Spinal cord (tissue), 10 donors: ENCODE results near the gene STK32B. TPM values are rescaled to one million over a fixed set of nuclear protein-coding genes. Genes with fewer than 3 reads are reported as not detected.
A peak's percentile ranks its signal among the peaks of the same experiment; 100 is the strongest.
"Not testable (repeated sequence)": the region's sequence is repeated elsewhere in the genome, so short reads cannot be mapped to it uniquely, and the experiment has no call there.

Experiments used
- DNase-seq, 6 donors: peaks; one replicate each; pipeline versions ENCODE4 v3.0.0 to v3.0.0-alpha.2; 2013 to 2015; ENCODE audit warnings: low spot score in 6 of 6, low read depth in 4 of 6
- H3K27ac ChIP-seq: one replicate; pipeline ENCODE4 v1.5.1; 2013; ENCODE audit warnings: low read depth, low read length, control low read depth
- H3K27me3 ChIP-seq: one replicate; pipeline ENCODE4 v1.6.1; 2013; ENCODE audit warnings: low read length; ENCODE audit not compliant: control insufficient read depth, insufficient read depth
- H3K36me3 ChIP-seq: one replicate; pipeline ENCODE4 v1.6.1; 2013; ENCODE audit warnings: low read length; ENCODE audit not compliant: control insufficient read depth, insufficient read depth
- H3K4me1 ChIP-seq: one replicate; pipeline ENCODE4 v1.6.1; 2013; ENCODE audit warnings: low read length; ENCODE audit not compliant: control insufficient read depth, insufficient read depth
- H3K4me3 ChIP-seq: one replicate; pipeline ENCODE4 v1.5.1; 2013; ENCODE audit warnings: low read depth, low read length, control low read depth
- H3K9me3 ChIP-seq: one replicate; pipeline ENCODE4 v1.6.1; 2013; ENCODE audit warnings: low read length; ENCODE audit not compliant: control insufficient read depth, insufficient read depth
- WGBS: methylation state at CpG from one replicate; pipeline ENCODE4 v1.1.5; 2013; ENCODE audit warnings: missing lambda C conversion rate; ENCODE audit not compliant: insufficient coverage; 5-methylcytosine and 5-hydroxymethylcytosine counted together
- polyA plus RNA-seq, 2 donors: library from polyadenylated mRNA; unstranded; fragments of 120-200 nt; gene quantifications; one replicate each; pipeline ENCODE4 v1.2.1, GENCODE V29; 2013; ENCODE audit not compliant: insufficient read length in 2 of 2
- total RNA-seq, 2 donors: library from RNA; depleted of rRNA in 1 of 2; stranded (reverse); fragments of 120-200 nt in 1 of 2; fragments of >200 nt in 1 of 2; gene quantifications; one replicate each; pipeline versions ENCODE4 v1.2.3 to v1.2.4, GENCODE V29; 2013 to 2014
- donor health status: healthy.

The STK32B gene
- total and polyA plus RNA-seq, 4 donors = 7.0 to 25.6 (median 19.0) TPM

DNA sequence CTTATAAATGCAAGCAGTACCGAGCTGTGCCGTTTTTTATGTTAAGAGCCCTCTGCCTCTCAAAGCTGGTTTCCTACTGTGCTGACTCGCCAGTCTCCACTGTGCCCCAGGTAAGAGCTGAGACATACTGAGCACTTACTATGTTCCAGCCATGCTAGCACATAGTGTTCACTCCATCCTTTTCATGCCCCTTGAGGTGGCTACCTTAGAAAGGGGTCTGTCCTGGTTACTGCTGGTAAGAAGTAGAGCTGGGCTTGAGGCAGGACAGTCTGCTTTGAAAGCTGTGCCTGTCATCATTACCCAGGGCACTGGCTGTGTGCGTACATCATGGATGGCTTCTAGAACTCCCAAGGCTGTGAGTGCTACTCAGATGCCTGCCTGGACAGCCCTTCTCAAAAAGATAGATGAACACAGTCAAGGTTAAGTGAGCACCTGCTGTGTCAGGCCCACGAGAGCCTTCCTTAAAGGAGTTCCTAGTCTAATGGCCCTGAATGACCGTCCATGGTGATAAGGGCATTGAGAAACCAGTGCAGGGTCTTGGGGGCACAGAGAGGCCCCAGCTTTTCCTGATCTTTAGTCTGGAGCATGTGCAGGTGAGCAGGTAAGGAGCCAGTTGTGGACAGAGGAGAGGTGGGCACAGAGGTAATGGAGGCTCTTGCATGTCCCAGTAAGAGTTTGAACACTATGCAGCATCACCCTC lies 1.6 kb downstream of the STK32B start:
- 62% methylated on average over 6 of the region's 6 CpGs for WGBS
- Histone ChIP-seq H3K4me3 (peak overlapping the region; percentile 57), H3K27me3 (peaks cover 7% of the 10 kb centered on the region), H3K27ac (no peak overlapping the region), H3K4me1 (peaks cover 22% of the 10 kb centered on the region), H3K9me3 (no peaks in the 10 kb centered on the region), H3K36me3 (no peaks in the 10 kb centered on the region)
- DNase-seq = no peak

- no peak for DNase-seq
- no peak overlapping the region for H3K27ac ChIP-seq
- H3K27me3 ChIP-seq = peaks cover 7% of the 10 kb centered on the region
- WGBS = 67% methylated on average over 1 of the region's 5 CpGs
- H3K36me3 ChIP-seq = no peaks in the 10 kb centered on the region
- H3K9me3 ChIP-seq = peaks cover 2% of the 10 kb centered on the region
- H3K4me3 ChIP-seq = no peak overlapping the region
- peaks cover 22% of the 10 kb centered on the region for H3K4me1 ChIP-seq
Measured at GRCh38 chr4:5054532-5054931, 3.3 kb downstream of the STK32B start.

DNA sequence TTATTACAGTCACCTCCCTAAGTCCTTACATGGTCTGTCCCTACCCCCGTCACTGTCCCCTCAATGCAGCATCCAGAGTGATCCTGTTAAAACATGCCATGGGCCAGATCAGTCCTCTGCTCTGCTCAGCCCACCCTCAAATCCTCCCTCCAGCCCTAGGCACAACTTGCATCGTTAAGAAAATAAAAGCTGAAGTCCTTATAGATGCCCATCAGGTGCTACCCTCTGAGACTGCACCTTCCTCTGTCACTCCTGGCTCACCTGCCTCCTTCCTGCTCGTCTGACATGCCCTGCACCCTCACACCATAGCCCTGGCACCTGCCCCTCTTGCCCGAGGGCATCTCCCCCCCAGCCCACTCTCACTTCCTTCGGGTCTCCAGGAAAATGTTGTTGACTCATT lies 4.1 kb downstream of the STK32B start:
- 79% methylated on average over 4 of the region's 5 CpGs for WGBS

GRCh38 chr4:5066101-5066500 lies 14.8 kb downstream of the STK32B start:
- Histone ChIP-seq H3K4me3 (no peak overlapping the region), H3K27me3 (no peaks in the 10 kb centered on the region), H3K27ac (no peak overlapping the region), H3K36me3 (no peaks in the 10 kb centered on the region), H3K4me1 (peaks cover 4% of the 10 kb centered on the region), H3K9me3 (no peaks in the 10 kb centered on the region)
- 79% methylated on average over 3 of the region's 3 CpGs for WGBS
- DNase-seq = no peak

More for the DNA sequence above, 4.1 kb downstream of the STK32B start:
- peaks cover 2% of the 10 kb centered on the region for H3K9me3 ChIP-seq
- H3K4me3 ChIP-seq = no peak overlapping the region
- H3K27me3 ChIP-seq = peaks cover 7% of the 10 kb centered on the region
- H3K27ac ChIP-seq = no peak overlapping the region
- DNase-seq = no peak
- peaks cover 18% of the 10 kb centered on the region for H3K4me1 ChIP-seq
- no peaks in the 10 kb centered on the region for H3K36me3 ChIP-seq

GRCh38 chr4:5066968-5067367 lies 15.7 kb downstream of the STK32B start:
- not testable (repeated sequence) for H3K4me3 ChIP-seq, H3K36me3 ChIP-seq, H3K27me3 ChIP-seq, DNase-seq, H3K9me3 ChIP-seq, H3K27ac ChIP-seq, H3K4me1 ChIP-seq
- WGBS = no CpG with 5 or more reads among the region's 3 CpGs

DNA sequence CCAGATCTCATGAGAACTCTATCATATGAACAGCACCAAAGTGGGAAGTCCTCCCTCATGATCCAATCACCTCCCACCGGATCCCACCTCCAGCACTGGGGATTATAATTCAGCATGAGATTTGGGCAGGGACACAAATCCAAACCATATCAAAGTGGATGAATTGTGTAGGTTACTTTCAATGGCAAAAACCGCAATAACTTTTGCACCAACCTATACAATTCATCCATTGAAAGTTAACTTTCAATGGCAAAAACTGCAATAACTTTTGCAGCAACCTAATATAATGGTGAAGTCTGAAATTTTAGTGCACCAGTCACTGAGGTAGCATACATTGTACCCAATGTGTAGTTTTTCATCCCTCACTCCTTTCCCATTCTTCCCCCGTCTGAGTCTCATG lies 16.6 kb downstream of the STK32B start:
- no peak overlapping the region for H3K27ac ChIP-seq
- 100% methylated on average over 1 of the region's 3 CpGs for WGBS
- H3K9me3 ChIP-seq = no peaks in the 10 kb centered on the region
- H3K4me1 ChIP-seq = peaks cover 4% of the 10 kb centered on the region
- H3K4me3 ChIP-seq = no peak overlapping the region
- DNase-seq = no peak
- H3K27me3 ChIP-seq = no peaks in the 10 kb centered on the region
- no peaks in the 10 kb centered on the region for H3K36me3 ChIP-seq

DNA sequence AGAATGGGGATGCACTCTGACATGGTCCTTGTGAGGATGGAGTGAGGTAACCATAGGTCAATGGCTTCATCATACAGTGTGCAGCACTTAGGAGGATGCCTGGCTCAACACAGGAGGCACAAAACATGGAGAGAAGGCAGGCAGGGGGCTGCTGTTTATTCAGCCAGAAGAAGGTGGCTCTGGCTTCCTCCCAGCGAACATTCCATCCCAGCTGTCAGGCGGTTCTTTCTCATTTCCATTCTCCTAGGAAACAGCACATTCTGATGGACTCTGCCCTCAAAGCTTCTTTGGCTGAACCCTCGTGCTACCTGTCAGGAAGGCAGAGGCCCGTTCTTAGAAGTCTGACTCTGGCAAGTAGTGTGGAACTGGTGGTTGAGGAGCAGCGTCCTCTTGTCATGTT lies 18.6 kb downstream of the STK32B start:
- Histone ChIP-seq H3K27me3 (no peaks in the 10 kb centered on the region), H3K36me3 (no peaks in the 10 kb centered on the region), H3K4me3 (no peak overlapping the region), H3K4me1 (peaks cover 4% of the 10 kb centered on the region), H3K9me3 (no peaks in the 10 kb centered on the region), H3K27ac (no peak overlapping the region)
- DNase-seq = peak in 1 of 6 donors; percentile 24
- 34% methylated on average over 5 of the region's 5 CpGs for WGBS

DNA sequence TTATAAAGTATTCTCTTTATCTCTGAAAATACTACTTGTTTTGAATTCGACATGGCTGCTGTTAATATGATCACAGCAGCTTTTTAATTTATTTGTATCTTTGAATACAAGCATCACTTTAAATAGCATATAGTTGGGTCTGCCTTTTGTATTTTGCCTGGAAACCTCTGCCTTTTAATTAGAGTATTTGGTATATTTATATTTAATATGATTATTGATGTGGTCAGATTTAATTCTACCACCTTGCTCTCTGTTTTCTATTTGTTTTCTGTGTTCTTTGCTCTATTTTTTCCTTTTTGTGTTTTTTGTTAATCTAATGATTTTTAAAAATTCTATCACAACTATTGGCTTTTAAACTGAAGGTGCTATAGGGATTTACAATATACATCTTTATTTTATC lies 21.7 kb downstream of the STK32B start:
- Histone ChIP-seq H3K9me3 (no peaks in the 10 kb centered on the region), H3K4me1 (peaks cover 4% of the 10 kb centered on the region), H3K4me3 (no peak overlapping the region), H3K27me3 (no peaks in the 10 kb centered on the region), H3K36me3 (no peaks in the 10 kb centered on the region), H3K27ac (no peak overlapping the region)
- DNase-seq = no peak
- no CpG with 5 or more reads among the region's 1 CpG for WGBS

GRCh38 chr4:5078009-5078408 lies 26.7 kb downstream of the STK32B start:
- 100% methylated on average over 1 of the region's 3 CpGs for WGBS
- Histone ChIP-seq H3K27ac (no peak overlapping the region), H3K4me1 (no peaks in the 10 kb centered on the region), H3K36me3 (no peaks in the 10 kb centered on the region), H3K9me3 (no peaks in the 10 kb centered on the region), H3K27me3 (no peaks in the 10 kb centered on the region), H3K4me3 (no peak overlapping the region)
- DNase-seq = no peak

DNA sequence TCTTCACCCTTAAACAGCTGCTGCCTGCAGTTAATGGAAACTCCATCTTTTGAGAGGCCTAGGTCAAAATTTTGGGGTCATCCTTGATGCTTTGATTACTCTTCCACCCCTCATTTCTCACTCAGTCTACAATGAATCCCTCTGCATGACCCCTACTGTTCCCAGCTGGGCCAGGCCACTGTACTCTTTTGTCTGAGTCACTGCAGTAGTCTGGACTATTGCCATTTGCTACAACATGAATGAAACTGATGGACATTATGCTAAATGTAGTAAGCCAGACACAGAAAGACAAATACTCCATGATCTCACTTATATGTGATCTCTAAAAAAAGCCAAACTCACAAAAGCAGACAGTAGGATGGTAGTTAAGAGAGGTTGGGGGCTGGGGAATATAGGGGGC lies 28.3 kb downstream of the STK32B start:
- DNase-seq = peak in 1 of 6 donors; percentile 41
- Histone ChIP-seq H3K9me3 (no peaks in the 10 kb centered on the region), H3K27me3 (no peaks in the 10 kb centered on the region), H3K27ac (no peak overlapping the region), H3K4me3 (no peak overlapping the region), H3K4me1 (no peaks in the 10 kb centered on the region), H3K36me3 (no peaks in the 10 kb centered on the region)
